Progenitor cell of endocrine pancreas (in vitro differentiated cells): ENCODE measurements around the gene FRMD4A. TPM values are rescaled to one million over a fixed set of nuclear protein-coding genes. Genes with fewer than 3 reads are reported as not detected.

Source experiments
- DNase-seq: peaks from one replicate; pipeline ENCODE4 v3.0.0; 2021; ENCODE audit warnings: low spot score; ENCODE audit not compliant: unreplicated experiment
- H3K27ac Mint-ChIP-seq: 2 replicates; pipeline ENCODE4 v1.8.0; 2021; ENCODE audit warnings: mild to moderate bottlenecking, moderate library complexity, mixed read lengths
- H3K27me3 Mint-ChIP-seq: 2 replicates; pipeline ENCODE4 v1.8.0; 2021; ENCODE audit warnings: mixed read lengths
- H3K36me3 Mint-ChIP-seq: 2 replicates; pipeline ENCODE4 v1.8.0; 2022; ENCODE audit warnings: mixed read lengths; ENCODE audit not compliant: insufficient read depth
- H3K4me1 Mint-ChIP-seq: 2 replicates; pipeline ENCODE4 v1.8.0; 2021; ENCODE audit warnings: low read depth, mixed read lengths
- H3K4me3 Mint-ChIP-seq: 2 replicates; pipeline ENCODE4 v1.8.0; 2021; ENCODE audit warnings: low read depth, mild to moderate bottlenecking, moderate library complexity, mixed read lengths
- H3K9me3 Mint-ChIP-seq: 2 replicates; pipeline ENCODE4 v1.8.0; 2021; ENCODE audit warnings: low read depth, mixed read lengths
- CTCF ChIP-seq: fragments of 200-600 bp; sonication (generic); IDR thresholded peaks from one replicate; pipeline ENCODE4 v1.5.0; 2021; ENCODE audit warnings: antibody characterized with exemption, mild to moderate bottlenecking; ENCODE audit not compliant: unreplicated experiment
- total RNA-seq: library from RNA; stranded (reverse); gene quantifications from 2 replicates; pipeline ENCODE4 v1.2.1, GENCODE V29; 2021

The FRMD4A gene
- total RNA-seq, 1 donor from 2014 or later = 42.2 TPM

GRCh38 chr10:14270370-14270769 lies 60.4 kb downstream of the FRMD4A start:
- TF ChIP-seq CTCF = no peak
- H3K9me3 Mint-ChIP-seq = no peaks in the 10 kb centered on the region
- H3K4me3 Mint-ChIP-seq = no peak overlapping the region
- H3K36me3 Mint-ChIP-seq = no peaks in the 10 kb centered on the region
- DNase-seq = no peak
- H3K27ac Mint-ChIP-seq = no peak overlapping the region
- H3K4me1 Mint-ChIP-seq = peaks cover 2% of the 10 kb centered on the region
- peaks cover 4% of the 10 kb centered on the region for H3K27me3 Mint-ChIP-seq

- TF ChIP-seq CTCF = no peak
- Mint-ChIP-seq H3K4me1 (peaks cover 3% of the 10 kb centered on the region), H3K27ac (no peak overlapping the region), H3K4me3 (no peak overlapping the region), H3K36me3 (no peaks in the 10 kb centered on the region), H3K9me3 (no peaks in the 10 kb centered on the region), H3K27me3 (no peaks in the 10 kb centered on the region)
- no peak for DNase-seq
Observed at GRCh38 chr10:14265709-14266108, 65.0 kb downstream of the FRMD4A start.

- Mint-ChIP-seq H3K4me1 (peaks cover 13% of the 10 kb centered on the region), H3K27ac (no peak overlapping the region), H3K9me3 (no peaks in the 10 kb centered on the region), H3K4me3 (no peak overlapping the region), H3K36me3 (peaks cover 2% of the 10 kb centered on the region), H3K27me3 (no peaks in the 10 kb centered on the region)
- TF ChIP-seq CTCF = no peak
- no peak for DNase-seq
Observed at GRCh38 chr10:14262836-14263425, 67.8 kb downstream of the FRMD4A start.

GRCh38 chr10:14261336-14261735 lies 69.4 kb downstream of the FRMD4A start:
- Mint-ChIP-seq H3K27me3 (no peaks in the 10 kb centered on the region), H3K27ac (no peak overlapping the region), H3K9me3 (peaks cover 4% of the 10 kb centered on the region), H3K36me3 (peaks cover 2% of the 10 kb centered on the region), H3K4me3 (no peak overlapping the region), H3K4me1 (peaks cover 13% of the 10 kb centered on the region)
- DNase-seq = no peak
- TF ChIP-seq CTCF = no peak

- Mint-ChIP-seq H3K36me3 (peaks cover 2% of the 10 kb centered on the region), H3K27ac (no peak overlapping the region), H3K4me3 (peak overlapping the region; percentile 33), H3K9me3 (peaks cover 4% of the 10 kb centered on the region), H3K27me3 (no peaks in the 10 kb centered on the region), H3K4me1 (peaks cover 13% of the 10 kb centered on the region)
- no peak for TF ChIP-seq CTCF
- DNase-seq = no peak
Observed at GRCh38 chr10:14259696-14260566, 70.8 kb downstream of the FRMD4A start.
